IMR-90 (cell line): ENCODE results near the gene GLYATL2. TPM values are rescaled to one million over a fixed set of nuclear protein-coding genes. Genes with fewer than 3 reads are reported as not detected.

Source experiments
- ATAC-seq: fragments of 200-7000 bp; cut with Tn5 transposase; 2 replicates; pipeline ENCODE4 v1.9.1; 2020; ENCODE audit warnings: low read depth, mild to moderate bottlenecking, moderate library complexity
- BruUV-seq: library from RNA; stranded (reverse); fragments of 400-500 nt; replicated peaks from 2 replicates; lab custom pipeline; 2021; lab: Mats Ljungman, UMichigan
- CTCF ChIA-PET: fragments of 300-600 bp; formaldehyde crosslinking; extraction: SDS; loops from one replicate; lab custom pipeline; 2021; ENCODE audit warnings: antibody characterized with exemption; lab: Yijun Ruan, JAX
- POLR2A ChIA-PET: fragments of 300-600 bp; sonication (Branson Sonifier 250); formaldehyde crosslinking; loops from one replicate; lab custom pipeline; 2022; ENCODE audit warnings: antibody characterized with exemption; ENCODE audit not compliant: unreplicated experiment; lab: Charles Lee
- DNase-seq: peaks from one replicate; pipeline ENCODE4 v3.0.0; 2013
- H2AFZ ChIP-seq: replicated peaks from 2 replicates; pipeline ENCODE3; 2013; ENCODE audit warnings: low read length, mild to moderate bottlenecking; ENCODE audit not compliant: poor library complexity
- H2AK5ac ChIP-seq: 2 replicates; pipeline ENCODE4 v1.6.1; 2013; ENCODE audit warnings: low read depth, low read length, inconsistent platforms
- H2AK9ac ChIP-seq: replicated peaks from 2 replicates; pipeline ENCODE3; 2013; ENCODE audit warnings: mild to moderate bottlenecking, low read depth, low read length, moderate library complexity; ENCODE audit not compliant: poor library complexity
- H2BK120ac ChIP-seq: 2 replicates; pipeline ENCODE4 v1.6.1; 2013; ENCODE audit warnings: low read depth, low read length, inconsistent platforms
- H2BK15ac ChIP-seq: 3 replicates; pipeline ENCODE4 v1.6.1; 2013; ENCODE audit warnings: low read depth, low read length, inconsistent platforms
- H2BK20ac ChIP-seq: 2 replicates; pipeline ENCODE4 v1.6.1; 2013; ENCODE audit warnings: low read depth, mild to moderate bottlenecking, inconsistent platforms, low read length, moderate library complexity
- H2BK5ac ChIP-seq: 2 replicates; pipeline ENCODE4 v1.6.1; 2013; ENCODE audit warnings: mild to moderate bottlenecking, low read depth, low read length, inconsistent platforms; ENCODE audit not compliant: poor library complexity, severe bottlenecking
- H3K14ac ChIP-seq: replicated peaks from 2 replicates; pipeline ENCODE4 v1.6.1; 2013; ENCODE audit warnings: low read depth, low read length, inconsistent platforms
- H3K18ac ChIP-seq: 2 replicates; pipeline ENCODE4 v1.6.1; 2013; ENCODE audit warnings: low read depth, low read length, control low read depth
- H3K23ac ChIP-seq: 2 replicates; pipeline ENCODE4 v1.6.1; 2013; ENCODE audit warnings: low read depth, low read length, inconsistent platforms
- H3K27ac ChIP-seq: 2 replicates; pipeline ENCODE4 v1.5.1; 2013; ENCODE audit warnings: mild to moderate bottlenecking, control low read depth, low read length; ENCODE audit not compliant: insufficient read depth
- H3K27me3 ChIP-seq: 2 replicates; pipeline ENCODE4 v1.6.1; 2013; ENCODE audit warnings: low read length; ENCODE audit not compliant: control insufficient read depth, insufficient read depth
- H3K36me3 ChIP-seq: 2 replicates; pipeline ENCODE4 v1.6.1; 2013; ENCODE audit warnings: low read length, mixed read lengths; ENCODE audit not compliant: control insufficient read depth, insufficient read depth
- H3K4ac ChIP-seq: 2 replicates; pipeline ENCODE4 v1.6.1; 2013; ENCODE audit warnings: low read depth, low read length, inconsistent platforms
- H3K4me1 ChIP-seq: 2 replicates; pipeline ENCODE4 v1.6.1; 2013; ENCODE audit warnings: low read length, mixed read lengths; ENCODE audit not compliant: control insufficient read depth, insufficient read depth
- H3K4me2 ChIP-seq: 2 replicates; pipeline ENCODE4 v1.6.1; 2013; ENCODE audit warnings: low read depth, mild to moderate bottlenecking, control low read depth, low read length, moderate library complexity
- H3K4me3 ChIP-seq: 2 replicates; pipeline ENCODE4 v1.5.1; 2013; ENCODE audit warnings: low read depth, mild to moderate bottlenecking, control low read depth, low read length, moderate library complexity; ENCODE audit not compliant: insufficient read depth
- H3K56ac ChIP-seq: 2 replicates; pipeline ENCODE4 v1.6.1; 2013; ENCODE audit warnings: low read length, inconsistent platforms; ENCODE audit not compliant: insufficient read depth; ENCODE audit errors: extremely low read depth
- H3K79me1 ChIP-seq, 2 experiments: 2 replicates each; pipeline ENCODE4 v1.6.1; 2013; ENCODE audit warnings: low read length in 2 of 2, inconsistent platforms in 1 of 2, low read depth in 1 of 2
- H3K9ac ChIP-seq: 2 replicates; pipeline ENCODE4 v1.6.1; 2013; ENCODE audit warnings: low read depth, low read length, control low read depth
- H3K9me1 ChIP-seq: 2 replicates; pipeline ENCODE4 v1.6.1; 2013; ENCODE audit warnings: low read length, inconsistent platforms; ENCODE audit not compliant: insufficient read depth
- H3K9me3 ChIP-seq: 2 replicates; pipeline ENCODE4 v1.6.1; 2013; ENCODE audit warnings: low read length; ENCODE audit not compliant: control insufficient read depth, insufficient read depth
- H4K20me1 ChIP-seq: 2 replicates; pipeline ENCODE4 v1.6.1; 2013; ENCODE audit warnings: low read length, inconsistent platforms; ENCODE audit not compliant: insufficient read depth
- H4K5ac ChIP-seq: 2 replicates; pipeline ENCODE4 v1.6.1; 2013; ENCODE audit warnings: mild to moderate bottlenecking, low read depth, low read length, control low read depth
- H4K8ac ChIP-seq, 2 experiments: 2 replicates each; pipeline ENCODE4 v1.6.1; 2013; ENCODE audit warnings: low read depth in 2 of 2, low read length in 2 of 2, control low read depth in 1 of 2, inconsistent platforms in 1 of 2
- H4K91ac ChIP-seq: 2 replicates; pipeline ENCODE4 v1.6.1; 2013; ENCODE audit warnings: low read depth, low read length, inconsistent platforms; ENCODE audit not compliant: insufficient read depth
- BHLHE40 ChIP-seq: fragments of 150-350 bp; IDR thresholded peaks from 2 replicates; pipeline ENCODE4 v1.6.1; 2016; ENCODE audit warnings: mild to moderate bottlenecking, low read depth, low read length
- CEBPB ChIP-seq: IDR thresholded peaks from 2 replicates; pipeline ENCODE4 v1.6.1; 2012; ENCODE audit warnings: low read depth, low read length, improper control_type of control experiment
- CHD1 ChIP-seq: IDR thresholded peaks from 2 replicates; pipeline ENCODE4 v1.6.1; 2012; ENCODE audit warnings: low read depth, low read length, improper control_type of control experiment
- FOS ChIP-seq: fragments of 150-350 bp; IDR thresholded peaks from 2 replicates; pipeline ENCODE4 v1.6.1; 2016; ENCODE audit warnings: low read depth, low read length
- MAFK ChIP-seq: IDR thresholded peaks from 2 replicates; pipeline ENCODE4 v1.6.1; 2012; ENCODE audit warnings: low read depth, low read length, improper control_type of control experiment
- MAZ ChIP-seq: IDR thresholded peaks from 2 replicates; pipeline ENCODE4 v1.6.1; 2012; ENCODE audit warnings: low read depth, mild to moderate bottlenecking, low read length, improper control_type of control experiment, moderate library complexity, borderline replicate concordance
- MXI1 ChIP-seq: IDR thresholded peaks from 2 replicates; pipeline ENCODE4 v1.6.1; 2012; ENCODE audit warnings: low read depth, mild to moderate bottlenecking, low read length, moderate library complexity, borderline replicate concordance
- NFE2L2 ChIP-seq: fragments of 150-350 bp; IDR thresholded peaks from 2 replicates; pipeline ENCODE4 v1.6.1; 2016; ENCODE audit warnings: low read depth, mild to moderate bottlenecking, low read length
- POLR2A ChIP-seq: IDR thresholded peaks from 2 replicates; pipeline ENCODE4 v1.6.1; 2012; ENCODE audit warnings: mild to moderate bottlenecking, low read depth, low read length
- RAD21 ChIP-seq: IDR thresholded peaks from 2 replicates; pipeline ENCODE4 v1.6.1; 2012; ENCODE audit warnings: low read length, improper control_type of control experiment
- RCOR1 ChIP-seq: IDR thresholded peaks from 2 replicates; pipeline ENCODE4 v1.6.1; 2012; ENCODE audit warnings: mild to moderate bottlenecking, low read length, improper control_type of control experiment; ENCODE audit not compliant: insufficient replicate concordance
- RFX5 ChIP-seq: IDR thresholded peaks from 2 replicates; pipeline ENCODE4 v1.8.0; 2012; ENCODE audit warnings: low read depth, mild to moderate bottlenecking, low read length, moderate library complexity
- SMC3 ChIP-seq: fragments of 150-350 bp; IDR thresholded peaks from 2 replicates; pipeline ENCODE4 v1.6.1; 2016; ENCODE audit warnings: low read depth, mild to moderate bottlenecking, antibody characterized with exemption, low read length, moderate library complexity
- WGBS, 2 experiments: methylation state at CpG; one replicate each; pipeline versions ENCODE4 v1.1.5 to v1.1.7; 2013; ENCODE audit warnings: missing lambda C conversion rate in 2 of 2; ENCODE audit not compliant: insufficient read length in 1 of 2; ENCODE audit errors: extremely low coverage in 2 of 2; 5-methylcytosine and 5-hydroxymethylcytosine counted together
- dilution Hi-C: fragments of 300-500 bp; cut with HindIII; formaldehyde crosslinking; loops from one replicate; pipeline ENCODE4 v1.14.3; 2018; ENCODE audit warnings: low sequenced_read_pairs; ENCODE audit not compliant: unreplicated experiment
- in situ Hi-C: fragments of 300-500 bp; cut with MboI; formaldehyde crosslinking; loops from 3 replicates; pipeline ENCODE4 v1.14.3; 2019; ENCODE audit warnings: low sequenced_read_pairs, inconsistent platforms, mixed read lengths
- intact Hi-C: fragments of 100-400 bp; cut with micrococcal nuclease; formaldehyde crosslinking; loops from 2 replicates; pipeline ENCODE4 v1.10.0; 2022
- polyA plus RNA-seq, 3 experiments: library from polyadenylated mRNA; depleted of rRNA; stranded (reverse); fragments of >200 nt; gene quantifications; 2 replicates each; pipeline ENCODE4 v1.2.3, GENCODE V29; 2012; ENCODE audit warnings: low replicate concordance in 1 of 3
- total RNA-seq: library from RNA; depleted of rRNA; stranded (reverse); fragments of >200 nt; gene quantifications from 2 replicates; pipeline ENCODE4 v1.2.3, GENCODE V29; 2012
- TF ChIP-seq, protein P1 (sequence below): conservative IDR thresholded peaks from 2 replicates; pipeline ENCODE4 v1.5.1; 2012; ENCODE audit warnings: mild to moderate bottlenecking, low read depth, low read length, improper control_type of control experiment
- TF ChIP-seq, protein P2 (sequence below): fragments of 150-350 bp; IDR thresholded peaks from 2 replicates; pipeline ENCODE4 v1.6.1; 2017; ENCODE audit warnings: mild to moderate bottlenecking, antibody characterized with exemption, low read length, low read depth
- TF ChIP-seq, protein P3 (sequence below): fragments of 150-350 bp; IDR thresholded peaks from 2 replicates; pipeline ENCODE4 v1.6.1; 2016; ENCODE audit warnings: low read depth, mild to moderate bottlenecking, low read length, moderate library complexity, borderline replicate concordance

The GLYATL2 gene
- total and polyA plus RNA-seq, 2 of the 4 experiments (the other 2 are of a cell fraction): 0.36 to 0.77 TPM

DNA sequence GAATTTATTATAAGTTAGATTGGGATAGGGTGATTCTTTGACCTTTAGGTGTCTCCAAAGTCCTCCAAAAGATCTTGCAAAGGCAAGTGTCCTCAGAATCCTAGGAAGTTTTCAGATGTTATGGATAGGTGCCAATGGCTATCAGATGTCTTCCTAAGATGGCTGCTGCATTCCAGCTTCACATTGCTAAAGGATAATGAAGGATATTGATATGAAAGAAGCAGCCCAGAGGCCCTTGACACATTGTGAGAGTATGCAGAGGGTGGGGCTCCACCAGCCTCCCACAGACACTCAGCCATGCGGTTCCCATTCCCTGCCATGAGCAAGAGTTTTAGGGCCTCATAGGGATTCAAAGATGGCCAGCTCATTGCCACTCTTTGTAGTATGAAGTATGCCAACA, 22.3 kb upstream of the GLYATL2 start:
- dilution Hi-C loops: no loop called here
- no peak overlapping the region for H2BK15ac ChIP-seq

More for the DNA sequence above, 22.3 kb upstream of the GLYATL2 start:
- peak; percentile 49 for DNase-seq
- no CpG with 5 or more reads among the region's 1 CpG for WGBS, 2 experiments
- H4K5ac ChIP-seq: no peak overlapping the region
- H3K9me1 ChIP-seq: no peaks in the 10 kb centered on the region
- in situ Hi-C loops: loop anchor here (25.0 kb wide), 1 partner anchor 96 kb away; no protein-coding TSS in a partner anchor
- no peaks in the 10 kb centered on the region for H3K79me1 ChIP-seq
- H4K91ac ChIP-seq: no peak overlapping the region
- no peak overlapping the region for H4K8ac ChIP-seq
- H2AFZ ChIP-seq: no peak overlapping the region
- H3K27ac ChIP-seq: no peak overlapping the region
- H3K4me2 ChIP-seq: no peak overlapping the region
- no peaks in the 10 kb centered on the region; the same call in 1 of the 2 replicates for H3K9me3 ChIP-seq
- no peak overlapping the region for H2AK9ac ChIP-seq
- H2BK5ac ChIP-seq: no peak overlapping the region
- no peak overlapping the region for H3K4me3 ChIP-seq
- no peaks in the 10 kb centered on the region for H3K4me1 ChIP-seq
- ChIA-PET POLR2A (no interaction called here), CTCF (no interaction called here)
- H3K4ac ChIP-seq: no peak overlapping the region
- no TSS peak for BruUV-seq
- no peak overlapping the region for H3K18ac ChIP-seq
- TF ChIP-seq CEBPB (no peak), MAZ (no peak), MXI1 (no peak), BHLHE40 (no peak), RAD21 (no peak), MAFK (no peak), RCOR1 (no peak), CHD1 (no peak), SMC3 (no peak), RFX5 (no peak), FOS (no peak), POLR2A (no peak), NFE2L2 (no peak)
- TF ChIP-seq, protein P1, sequence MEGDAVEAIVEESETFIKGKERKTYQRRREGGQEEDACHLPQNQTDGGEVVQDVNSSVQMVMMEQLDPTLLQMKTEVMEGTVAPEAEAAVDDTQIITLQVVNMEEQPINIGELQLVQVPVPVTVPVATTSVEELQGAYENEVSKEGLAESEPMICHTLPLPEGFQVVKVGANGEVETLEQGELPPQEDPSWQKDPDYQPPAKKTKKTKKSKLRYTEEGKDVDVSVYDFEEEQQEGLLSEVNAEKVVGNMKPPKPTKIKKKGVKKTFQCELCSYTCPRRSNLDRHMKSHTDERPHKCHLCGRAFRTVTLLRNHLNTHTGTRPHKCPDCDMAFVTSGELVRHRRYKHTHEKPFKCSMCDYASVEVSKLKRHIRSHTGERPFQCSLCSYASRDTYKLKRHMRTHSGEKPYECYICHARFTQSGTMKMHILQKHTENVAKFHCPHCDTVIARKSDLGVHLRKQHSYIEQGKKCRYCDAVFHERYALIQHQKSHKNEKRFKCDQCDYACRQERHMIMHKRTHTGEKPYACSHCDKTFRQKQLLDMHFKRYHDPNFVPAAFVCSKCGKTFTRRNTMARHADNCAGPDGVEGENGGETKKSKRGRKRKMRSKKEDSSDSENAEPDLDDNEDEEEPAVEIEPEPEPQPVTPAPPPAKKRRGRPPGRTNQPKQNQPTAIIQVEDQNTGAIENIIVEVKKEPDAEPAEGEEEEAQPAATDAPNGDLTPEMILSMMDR: no peak
- TF ChIP-seq, protein P2, sequence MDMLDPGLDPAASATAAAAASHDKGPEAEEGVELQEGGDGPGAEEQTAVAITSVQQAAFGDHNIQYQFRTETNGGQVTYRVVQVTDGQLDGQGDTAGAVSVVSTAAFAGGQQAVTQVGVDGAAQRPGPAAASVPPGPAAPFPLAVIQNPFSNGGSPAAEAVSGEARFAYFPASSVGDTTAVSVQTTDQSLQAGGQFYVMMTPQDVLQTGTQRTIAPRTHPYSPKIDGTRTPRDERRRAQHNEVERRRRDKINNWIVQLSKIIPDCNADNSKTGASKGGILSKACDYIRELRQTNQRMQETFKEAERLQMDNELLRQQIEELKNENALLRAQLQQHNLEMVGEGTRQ: no peak
- TF ChIP-seq, protein P3, sequence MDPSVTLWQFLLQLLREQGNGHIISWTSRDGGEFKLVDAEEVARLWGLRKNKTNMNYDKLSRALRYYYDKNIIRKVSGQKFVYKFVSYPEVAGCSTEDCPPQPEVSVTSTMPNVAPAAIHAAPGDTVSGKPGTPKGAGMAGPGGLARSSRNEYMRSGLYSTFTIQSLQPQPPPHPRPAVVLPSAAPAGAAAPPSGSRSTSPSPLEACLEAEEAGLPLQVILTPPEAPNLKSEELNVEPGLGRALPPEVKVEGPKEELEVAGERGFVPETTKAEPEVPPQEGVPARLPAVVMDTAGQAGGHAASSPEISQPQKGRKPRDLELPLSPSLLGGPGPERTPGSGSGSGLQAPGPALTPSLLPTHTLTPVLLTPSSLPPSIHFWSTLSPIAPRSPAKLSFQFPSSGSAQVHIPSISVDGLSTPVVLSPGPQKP: no peak
- H3K9ac ChIP-seq: no peak overlapping the region
- H3K36me3 ChIP-seq: no peaks in the 10 kb centered on the region
- no peak overlapping the region for H2BK120ac ChIP-seq
- H2AK5ac ChIP-seq: no peak overlapping the region
- no peaks in the 10 kb centered on the region for H3K27me3 ChIP-seq
- intact Hi-C loops: no loop called here
- H3K14ac ChIP-seq: no peak overlapping the region
- H3K56ac ChIP-seq: no peak overlapping the region
- no peak overlapping the region for H2BK20ac ChIP-seq
- peak; percentile 17; the same call in 1 of the 2 replicates for ATAC-seq
- no peaks in the 10 kb centered on the region for H4K20me1 ChIP-seq
- H3K23ac ChIP-seq: no peak overlapping the region
